HL-60 (cell line): ENCODE data around the gene PDZD8.

Experiments used
- DNase-seq, 2 experiments: peaks; one replicate each; pipeline ENCODE4 v3.0.0-alpha.2; 2010 to 2020; ENCODE audit warnings: low read depth in 1 of 2, low spot score in 1 of 2
- H3K27ac ChIP-seq: fragments of 250-450 bp; sonication (Bioruptor Pico); replicated peaks from 2 replicates; pipeline ENCODE4 v1.5.1; 2020; ENCODE audit warnings: mild to moderate bottlenecking, moderate library complexity
- H3K27me3 ChIP-seq: fragments of 250-450 bp; sonication (Bioruptor Pico); 2 replicates; pipeline ENCODE4 v1.5.1; 2021; ENCODE audit warnings: mild to moderate bottlenecking, moderate library complexity; ENCODE audit not compliant: insufficient read depth, poor library complexity, severe bottlenecking
- H3K4me3 ChIP-seq: replicated peaks from 2 replicates; pipeline ENCODE4 v1.5.1; 2011; ENCODE audit warnings: mild to moderate bottlenecking, control low read depth, low read length; ENCODE audit not compliant: insufficient read depth
- GABPA ChIP-seq: IDR thresholded peaks from 2 replicates; pipeline ENCODE4 v1.6.1; 2012; ENCODE audit warnings: low read depth
- POLR2AphosphoS5 ChIP-seq: IDR thresholded peaks from 2 replicates; pipeline ENCODE4 v1.6.1; 2012; ENCODE audit warnings: low read depth
- SPI1 ChIP-seq: IDR thresholded peaks from 2 replicates; pipeline ENCODE4 v1.6.1; 2012; ENCODE audit warnings: low read depth, mild to moderate bottlenecking, borderline replicate concordance
- TF ChIP-seq, protein P1 (sequence below): IDR thresholded peaks from 2 replicates; pipeline ENCODE4 v1.6.1; 2012; ENCODE audit warnings: low read depth; ENCODE audit not compliant: insufficient replicate concordance
- TF ChIP-seq, protein P2 (sequence below): IDR thresholded peaks from one replicate; pipeline ENCODE4 v1.5.1; 2011; ENCODE audit warnings: low read length, control low read depth, inconsistent platforms; ENCODE audit not compliant: insufficient read depth

The PDZD8 gene

DNA sequence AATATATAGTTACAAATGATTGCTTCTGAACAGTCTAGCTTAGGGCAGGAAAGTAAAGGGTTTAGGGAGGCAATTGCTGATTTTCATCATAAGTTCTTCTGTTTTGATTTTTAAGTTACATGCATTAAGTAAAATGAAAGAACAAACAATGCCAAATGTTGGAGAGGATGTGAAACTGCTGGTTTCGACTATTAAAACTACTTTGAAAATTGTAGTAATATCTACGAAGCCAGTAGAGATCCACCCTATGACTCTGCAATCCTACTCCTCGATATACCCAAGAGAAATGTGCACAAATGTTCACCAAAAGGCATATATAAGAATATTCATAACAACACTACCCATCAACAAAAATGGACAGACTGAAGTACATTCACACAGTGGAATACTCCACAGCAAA lies 24.3 kb downstream of the PDZD8 start:
- no peak for DNase-seq
- Histone ChIP-seq H3K27ac (no peak overlapping the region), H3K27me3 (no peaks in the 10 kb centered on the region), H3K4me3 (no peak overlapping the region)
- TF ChIP-seq GABPA: no peak
- TF ChIP-seq, protein P1, sequence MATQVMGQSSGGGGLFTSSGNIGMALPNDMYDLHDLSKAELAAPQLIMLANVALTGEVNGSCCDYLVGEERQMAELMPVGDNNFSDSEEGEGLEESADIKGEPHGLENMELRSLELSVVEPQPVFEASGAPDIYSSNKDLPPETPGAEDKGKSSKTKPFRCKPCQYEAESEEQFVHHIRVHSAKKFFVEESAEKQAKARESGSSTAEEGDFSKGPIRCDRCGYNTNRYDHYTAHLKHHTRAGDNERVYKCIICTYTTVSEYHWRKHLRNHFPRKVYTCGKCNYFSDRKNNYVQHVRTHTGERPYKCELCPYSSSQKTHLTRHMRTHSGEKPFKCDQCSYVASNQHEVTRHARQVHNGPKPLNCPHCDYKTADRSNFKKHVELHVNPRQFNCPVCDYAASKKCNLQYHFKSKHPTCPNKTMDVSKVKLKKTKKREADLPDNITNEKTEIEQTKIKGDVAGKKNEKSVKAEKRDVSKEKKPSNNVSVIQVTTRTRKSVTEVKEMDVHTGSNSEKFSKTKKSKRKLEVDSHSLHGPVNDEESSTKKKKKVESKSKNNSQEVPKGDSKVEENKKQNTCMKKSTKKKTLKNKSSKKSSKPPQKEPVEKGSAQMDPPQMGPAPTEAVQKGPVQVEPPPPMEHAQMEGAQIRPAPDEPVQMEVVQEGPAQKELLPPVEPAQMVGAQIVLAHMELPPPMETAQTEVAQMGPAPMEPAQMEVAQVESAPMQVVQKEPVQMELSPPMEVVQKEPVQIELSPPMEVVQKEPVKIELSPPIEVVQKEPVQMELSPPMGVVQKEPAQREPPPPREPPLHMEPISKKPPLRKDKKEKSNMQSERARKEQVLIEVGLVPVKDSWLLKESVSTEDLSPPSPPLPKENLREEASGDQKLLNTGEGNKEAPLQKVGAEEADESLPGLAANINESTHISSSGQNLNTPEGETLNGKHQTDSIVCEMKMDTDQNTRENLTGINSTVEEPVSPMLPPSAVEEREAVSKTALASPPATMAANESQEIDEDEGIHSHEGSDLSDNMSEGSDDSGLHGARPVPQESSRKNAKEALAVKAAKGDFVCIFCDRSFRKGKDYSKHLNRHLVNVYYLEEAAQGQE: no peak
- TF ChIP-seq, protein P2, sequence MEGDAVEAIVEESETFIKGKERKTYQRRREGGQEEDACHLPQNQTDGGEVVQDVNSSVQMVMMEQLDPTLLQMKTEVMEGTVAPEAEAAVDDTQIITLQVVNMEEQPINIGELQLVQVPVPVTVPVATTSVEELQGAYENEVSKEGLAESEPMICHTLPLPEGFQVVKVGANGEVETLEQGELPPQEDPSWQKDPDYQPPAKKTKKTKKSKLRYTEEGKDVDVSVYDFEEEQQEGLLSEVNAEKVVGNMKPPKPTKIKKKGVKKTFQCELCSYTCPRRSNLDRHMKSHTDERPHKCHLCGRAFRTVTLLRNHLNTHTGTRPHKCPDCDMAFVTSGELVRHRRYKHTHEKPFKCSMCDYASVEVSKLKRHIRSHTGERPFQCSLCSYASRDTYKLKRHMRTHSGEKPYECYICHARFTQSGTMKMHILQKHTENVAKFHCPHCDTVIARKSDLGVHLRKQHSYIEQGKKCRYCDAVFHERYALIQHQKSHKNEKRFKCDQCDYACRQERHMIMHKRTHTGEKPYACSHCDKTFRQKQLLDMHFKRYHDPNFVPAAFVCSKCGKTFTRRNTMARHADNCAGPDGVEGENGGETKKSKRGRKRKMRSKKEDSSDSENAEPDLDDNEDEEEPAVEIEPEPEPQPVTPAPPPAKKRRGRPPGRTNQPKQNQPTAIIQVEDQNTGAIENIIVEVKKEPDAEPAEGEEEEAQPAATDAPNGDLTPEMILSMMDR: no peak
- TF ChIP-seq SPI1: no peak
- no peak for TF ChIP-seq POLR2AphosphoS5

DNA sequence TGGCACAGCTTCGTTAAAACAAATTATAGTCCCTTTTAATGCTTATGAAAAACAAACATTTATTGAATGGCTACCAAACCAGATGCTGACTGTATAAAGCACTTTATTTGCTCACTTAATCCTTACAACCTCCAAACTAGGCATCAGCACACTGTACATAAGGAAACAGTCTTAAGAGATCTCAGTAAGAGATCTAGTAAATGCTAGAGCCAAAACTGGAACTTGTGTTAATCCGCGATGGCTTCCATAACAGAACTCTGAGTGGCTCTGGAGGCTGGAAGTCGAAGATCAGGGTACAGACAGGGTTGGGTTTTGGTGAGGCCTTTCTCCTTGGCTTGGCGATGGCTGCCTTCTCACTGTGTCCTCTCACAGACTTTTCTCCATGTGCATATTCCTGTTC lies 27.0 kb downstream of the PDZD8 start:
- no peak overlapping the region for H3K4me3 ChIP-seq
- no peaks in the 10 kb centered on the region for H3K27me3 ChIP-seq
- no peak for DNase-seq
- TF ChIP-seq SPI1: no peak
- TF ChIP-seq POLR2AphosphoS5: no peak
- TF ChIP-seq, protein P2: no peak
- TF ChIP-seq, protein P1: no peak
- TF ChIP-seq GABPA: no peak
- no peak overlapping the region for H3K27ac ChIP-seq

DNA sequence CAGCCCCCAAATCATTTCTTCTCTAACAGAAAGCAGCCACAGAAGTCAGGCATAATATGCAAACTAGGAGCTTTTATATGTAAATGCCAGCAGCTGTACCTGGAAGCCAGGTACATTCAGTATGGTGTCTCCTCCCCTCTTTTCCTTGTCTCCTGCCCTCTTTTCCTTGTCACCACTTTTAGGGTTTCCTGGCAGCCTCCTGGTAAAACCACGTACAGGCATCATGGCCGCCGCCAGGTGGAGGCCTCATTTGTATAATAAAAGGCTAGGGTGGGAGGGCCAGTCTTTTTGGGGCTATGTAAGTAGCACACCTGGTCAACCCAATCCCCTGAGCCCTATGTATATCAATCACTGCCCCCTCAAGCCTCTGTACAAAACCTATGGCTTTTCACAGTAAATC lies 28.7 kb downstream of the PDZD8 start:
- H3K27me3 ChIP-seq: no peaks in the 10 kb centered on the region
- H3K4me3 ChIP-seq: no peak overlapping the region
- H3K27ac ChIP-seq: no peak overlapping the region
- DNase-seq: no peak
- TF ChIP-seq, protein P2: no peak
- TF ChIP-seq, protein P1: no peak
- TF ChIP-seq POLR2AphosphoS5: no peak
